Ovary (tissue), 9 donors: ENCODE measurements around the gene SLC25A43. TPM values are rescaled to one million over a fixed set of nuclear protein-coding genes. Genes with fewer than 3 reads are reported as not detected.

Experiments
- DNase-seq, 5 donors: peaks; one replicate each; pipeline ENCODE4 v3.0.0-alpha.2; 2019 to 2020
- H3K27ac ChIP-seq, 2 donors: fragments of 200-600 bp; one replicate each; pipeline versions ENCODE4 v1.5.1 to v1.8.0; 2019 to 2022
- H3K27me3 ChIP-seq: fragments of 200-600 bp; one replicate; pipeline ENCODE4 v1.8.0; 2022
- H3K36me3 ChIP-seq: fragments of 200-600 bp; sonication (generic); one replicate; pipeline ENCODE4 v1.5.1; 2019
- H3K4me1 ChIP-seq: one replicate; pipeline ENCODE4 v1.8.1; 2013; ENCODE audit warnings: mild to moderate bottlenecking, moderate library complexity; ENCODE audit not compliant: insufficient read depth
- H3K4me3 ChIP-seq: fragments of 200-600 bp; sonication (generic); one replicate; pipeline ENCODE4 v1.5.1; 2017
- H3K9me3 ChIP-seq, 2 donors: fragments of 200-600 bp in 1 of 2; sonication (generic) in 1 of 2; one replicate each; pipeline versions ENCODE4 v1.5.1 to v1.8.1; 2013 to 2019; ENCODE audit warnings: mild to moderate bottlenecking in 1 of 2, moderate library complexity in 1 of 2
- CTCF ChIP-seq, 3 donors: fragments of 450-650 bp in 2 of 3; fragments of 200-600 bp in 1 of 3; IDR thresholded peaks; one replicate each; pipeline versions ENCODE4 v1.5.1 to v1.8.0; 2016 to 2022; ENCODE audit warnings: antibody characterized with exemption in 3 of 3, mild to moderate bottlenecking in 1 of 3
- EP300 ChIP-seq: sonication (generic); formaldehyde crosslinking; IDR thresholded peaks from one replicate; pipeline ENCODE4 v1.6.1; 2017; ENCODE audit warnings: antibody characterized with exemption
- POLR2A ChIP-seq: fragments of 450-650 bp; IDR thresholded peaks from one replicate; pipeline ENCODE4 v1.6.1; 2017; ENCODE audit warnings: antibody characterized with exemption, mild to moderate bottlenecking, moderate library complexity
- WGBS, 3 donors: extraction: QIAGEN DNeasy Blood & Tissue Kit in 1 of 3; methylation state at CpG; one replicate each; pipeline versions ENCODE4 v1.1.5 to v1.1.7; 2013 to 2017; 5-methylcytosine and 5-hydroxymethylcytosine counted together
- intact Hi-C, 4 donors: fragments of 100-400 bp; cut with DNase I; formaldehyde crosslinking; loops; one replicate each; pipeline versions ENCODE4 v1.11.0 to v1.15.1; 2022 to 2023
- polyA plus RNA-seq, 2 donors: library from polyadenylated mRNA; stranded (reverse); fragments of 200-250 nt in 1 of 2; fragments of 350-450 nt in 1 of 2; fragmentation: Illumina TruSeq in 1 of 2; extraction: RNeasy Lipid Tissue Mini Kit (QIAGEN cat#74804) in 1 of 2; gene quantifications; one replicate each; pipeline ENCODE4 v1.2.3, GENCODE V29; 2013 to 2014
- total RNA-seq, 7 donors: library from RNA; depleted of rRNA in 2 of 7; stranded (reverse); fragments of >200 nt in 2 of 7; fragmentation: NEBNext Ultra II Directional in 3 of 7; extraction: Animal tissue kit (Norgen Biotek cat#: 25700) in 3 of 7; gene quantifications; one replicate each; pipeline versions ENCODE4 v1.1.0 to v1.2.4, GENCODE V29; 2016 to 2023
- donor health status: DM: no; HTN: no; CAD: no; lungs with moderate emphysema.
- donor health status: DM: no; HTN: no; CAD: no.
- donor health status: Bipolar disorder and iron deficiency.
- donor health status: DM: yes; HTN: yes; CAD: no.
- donor health status: DM: no; HTN: no; CAD: no.
- donor health status: DM: yes; HTN: yes; CAD: no.

Gene SLC25A43
- total and polyA plus RNA-seq, 9 donors, result 6.4 to 14.5 (median 8.2) TPM

GRCh38 chrX:119467433-119467832 lies 68.3 kb downstream of the SLC25A43 start:
- Histone ChIP-seq H3K9me3 (no peaks in the 10 kb centered on the region), H3K27me3 (no peaks in the 10 kb centered on the region), H3K27ac (no peak overlapping the region), H3K4me3 (no peak overlapping the region), H3K36me3 (no peaks in the 10 kb centered on the region), H3K4me1 (no peaks in the 10 kb centered on the region)
- intact Hi-C loops, result no loop called here
- no peak for TF ChIP-seq CTCF (IDR thresholded peaks at IDR 0.05)
- TF ChIP-seq EP300, result no peak
- no peak for TF ChIP-seq POLR2A
- 70 to 77% (median 75%) methylated on average over 6 of the region's 6 CpGs for WGBS, 3 donors
- DNase-seq, result no peak

- intact Hi-C loops, result no loop called here
These were observed 68.9 kb downstream of the SLC25A43 start, which contains the start of gene SLC25A5 for GRCh38 chrX:119467842-119468550. TSS of gene SLC25A5 (plus strand) at chrX:119468444. CDS start at chrX:119468516, 72 bp downstream.

GRCh38 chrX:119468551-119469312 lies 69.6 kb downstream of the SLC25A43 start:
- TF ChIP-seq CTCF (IDR thresholded peaks at IDR 0.05) (peak; percentile 50 to 66 (median 60)), EP300 (no peak), POLR2A (no peak)
- Histone ChIP-seq H3K27ac (peak overlapping the region; percentile 82 to 87), H3K4me1 (no peaks in the 10 kb centered on the region), H3K36me3 (no peaks in the 10 kb centered on the region), H3K4me3 (peak overlapping the region; percentile 82), H3K9me3 (no peaks in the 10 kb centered on the region), H3K27me3 (no peaks in the 10 kb centered on the region)
- DNase-seq, result peak; percentile 80 to 91 (median 88)
- intact Hi-C loops, result no loop called here
- WGBS, 3 donors, result 32 to 59% (median 48%) methylated on average over 78 of the region's 78 CpGs

More at GRCh38 chrX:119467842-119468550, 68.9 kb downstream of the SLC25A43 start, which contains the start of gene SLC25A5:
- peak within 1 kb of the TSS; percentile 82 to 87 for H3K27ac ChIP-seq
- TF ChIP-seq POLR2A (peak; percentile 81), EP300 (no peak), CTCF (IDR thresholded peaks at IDR 0.05) (no peak)
- H3K27me3 ChIP-seq, result no peaks in the 10 kb centered on the region
- WGBS, 3 donors, result 34 to 52% (median 49%) methylated on average over 44 to 46 of the region's 46 CpGs
- no peaks in the 10 kb centered on the region for H3K4me1 ChIP-seq
- peak within 1 kb of the TSS; percentile 82 for H3K4me3 ChIP-seq
- H3K36me3 ChIP-seq, result no peaks in the 10 kb centered on the region
- H3K9me3 ChIP-seq, result no peaks in the 10 kb centered on the region
- DNase-seq, result peak; percentile 70 to 85 (median 80)

- H3K27me3 ChIP-seq, result no peaks in the 10 kb centered on the region
- 38 to 58% (median 52%) methylated on average over 5 to 8 of the region's 8 CpGs for WGBS, 3 donors
- no peaks in the 10 kb centered on the region for H3K4me1 ChIP-seq
- intact Hi-C loops, result no loop called here
- peak overlapping the region in 1 of 2 donors; percentile 82 for H3K27ac ChIP-seq
- H3K9me3 ChIP-seq, result no peaks in the 10 kb centered on the region
- H3K4me3 ChIP-seq, result peak overlapping the region; percentile 82
- DNase-seq, result no peak
- H3K36me3 ChIP-seq, result no peaks in the 10 kb centered on the region
- TF ChIP-seq POLR2A (no peak), CTCF (IDR thresholded peaks at IDR 0.05) (no peak), EP300 (no peak)
These were observed 70.1 kb downstream of the SLC25A43 start for GRCh38 chrX:119469313-119469635.
